ENCODE data around the gene OSBPL6. TPM values are rescaled to one million over a fixed set of nuclear protein-coding genes. Genes with fewer than 3 reads are reported as not detected.

OSBPL6 gene
- total and polyA plus RNA-seq, 10 of the 15 experiments (the other 5 are each of a cell fraction or from before 2014, with no cell fraction given): 0.01 to 0.08 (median 0.03) TPM; not detected in 5

DNA sequence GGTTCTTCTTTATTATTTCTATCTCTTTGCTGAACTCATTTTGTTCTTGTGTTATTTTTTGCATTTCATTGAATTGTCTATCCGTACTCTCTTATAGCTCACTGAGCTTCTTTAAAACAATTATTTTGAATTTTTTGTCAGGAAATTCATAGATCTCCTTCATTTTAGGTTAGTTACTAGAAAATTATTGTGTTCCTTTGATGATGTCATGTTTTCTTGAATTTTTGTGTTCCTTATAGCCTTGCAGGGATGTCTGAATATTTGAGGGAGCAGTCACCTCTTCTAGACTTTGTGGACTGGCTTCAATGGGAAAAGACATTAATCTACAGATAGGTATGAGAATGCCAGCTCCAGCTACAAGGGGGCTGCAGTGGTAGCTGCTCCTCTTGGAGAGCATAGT, 20.7 kb upstream of the OSBPL6 start (continued):
- TF ChIP-seq SPI1 (IDR thresholded peaks at IDR 0.05; ENCODE audit: borderline replicate concordance, insufficient read depth, low read depth, low read length): no peak
- TF ChIP-seq TAF1 (IDR thresholded peaks at IDR 0.05; ENCODE audit: borderline replicate concordance, low read depth, low read length): no peak
- TF ChIP-seq, protein P1, sequence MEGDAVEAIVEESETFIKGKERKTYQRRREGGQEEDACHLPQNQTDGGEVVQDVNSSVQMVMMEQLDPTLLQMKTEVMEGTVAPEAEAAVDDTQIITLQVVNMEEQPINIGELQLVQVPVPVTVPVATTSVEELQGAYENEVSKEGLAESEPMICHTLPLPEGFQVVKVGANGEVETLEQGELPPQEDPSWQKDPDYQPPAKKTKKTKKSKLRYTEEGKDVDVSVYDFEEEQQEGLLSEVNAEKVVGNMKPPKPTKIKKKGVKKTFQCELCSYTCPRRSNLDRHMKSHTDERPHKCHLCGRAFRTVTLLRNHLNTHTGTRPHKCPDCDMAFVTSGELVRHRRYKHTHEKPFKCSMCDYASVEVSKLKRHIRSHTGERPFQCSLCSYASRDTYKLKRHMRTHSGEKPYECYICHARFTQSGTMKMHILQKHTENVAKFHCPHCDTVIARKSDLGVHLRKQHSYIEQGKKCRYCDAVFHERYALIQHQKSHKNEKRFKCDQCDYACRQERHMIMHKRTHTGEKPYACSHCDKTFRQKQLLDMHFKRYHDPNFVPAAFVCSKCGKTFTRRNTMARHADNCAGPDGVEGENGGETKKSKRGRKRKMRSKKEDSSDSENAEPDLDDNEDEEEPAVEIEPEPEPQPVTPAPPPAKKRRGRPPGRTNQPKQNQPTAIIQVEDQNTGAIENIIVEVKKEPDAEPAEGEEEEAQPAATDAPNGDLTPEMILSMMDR (IDR thresholded peaks at IDR 0.05 in 2 of 3, conservative IDR thresholded peaks at IDR 0.05 in 1 of 3; ENCODE audit: control insufficient read depth in 2 of 3, extremely low read depth in 1 of 3, insufficient read depth in 1 of 3, low read depth in 3 of 3, low read length in 3 of 3): no peak
- TF ChIP-seq, protein P2, sequence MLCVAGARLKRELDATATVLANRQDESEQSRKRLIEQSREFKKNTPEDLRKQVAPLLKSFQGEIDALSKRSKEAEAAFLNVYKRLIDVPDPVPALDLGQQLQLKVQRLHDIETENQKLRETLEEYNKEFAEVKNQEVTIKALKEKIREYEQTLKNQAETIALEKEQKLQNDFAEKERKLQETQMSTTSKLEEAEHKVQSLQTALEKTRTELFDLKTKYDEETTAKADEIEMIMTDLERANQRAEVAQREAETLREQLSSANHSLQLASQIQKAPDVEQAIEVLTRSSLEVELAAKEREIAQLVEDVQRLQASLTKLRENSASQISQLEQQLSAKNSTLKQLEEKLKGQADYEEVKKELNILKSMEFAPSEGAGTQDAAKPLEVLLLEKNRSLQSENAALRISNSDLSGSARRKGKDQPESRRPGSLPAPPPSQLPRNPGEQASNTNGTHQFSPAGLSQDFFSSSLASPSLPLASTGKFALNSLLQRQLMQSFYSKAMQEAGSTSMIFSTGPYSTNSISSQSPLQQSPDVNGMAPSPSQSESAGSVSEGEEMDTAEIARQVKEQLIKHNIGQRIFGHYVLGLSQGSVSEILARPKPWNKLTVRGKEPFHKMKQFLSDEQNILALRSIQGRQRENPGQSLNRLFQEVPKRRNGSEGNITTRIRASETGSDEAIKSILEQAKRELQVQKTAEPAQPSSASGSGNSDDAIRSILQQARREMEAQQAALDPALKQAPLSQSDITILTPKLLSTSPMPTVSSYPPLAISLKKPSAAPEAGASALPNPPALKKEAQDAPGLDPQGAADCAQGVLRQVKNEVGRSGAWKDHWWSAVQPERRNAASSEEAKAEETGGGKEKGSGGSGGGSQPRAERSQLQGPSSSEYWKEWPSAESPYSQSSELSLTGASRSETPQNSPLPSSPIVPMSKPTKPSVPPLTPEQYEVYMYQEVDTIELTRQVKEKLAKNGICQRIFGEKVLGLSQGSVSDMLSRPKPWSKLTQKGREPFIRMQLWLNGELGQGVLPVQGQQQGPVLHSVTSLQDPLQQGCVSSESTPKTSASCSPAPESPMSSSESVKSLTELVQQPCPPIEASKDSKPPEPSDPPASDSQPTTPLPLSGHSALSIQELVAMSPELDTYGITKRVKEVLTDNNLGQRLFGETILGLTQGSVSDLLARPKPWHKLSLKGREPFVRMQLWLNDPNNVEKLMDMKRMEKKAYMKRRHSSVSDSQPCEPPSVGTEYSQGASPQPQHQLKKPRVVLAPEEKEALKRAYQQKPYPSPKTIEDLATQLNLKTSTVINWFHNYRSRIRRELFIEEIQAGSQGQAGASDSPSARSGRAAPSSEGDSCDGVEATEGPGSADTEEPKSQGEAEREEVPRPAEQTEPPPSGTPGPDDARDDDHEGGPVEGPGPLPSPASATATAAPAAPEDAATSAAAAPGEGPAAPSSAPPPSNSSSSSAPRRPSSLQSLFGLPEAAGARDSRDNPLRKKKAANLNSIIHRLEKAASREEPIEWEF (IDR thresholded peaks at IDR 0.05; ENCODE audit: insufficient replicate concordance, low read depth, low read length): no peak
- TF ChIP-seq MTA3 (IDR thresholded peaks at IDR 0.05; ENCODE audit: borderline replicate concordance, low read length): no peak
- TF ChIP-seq, protein P3, sequence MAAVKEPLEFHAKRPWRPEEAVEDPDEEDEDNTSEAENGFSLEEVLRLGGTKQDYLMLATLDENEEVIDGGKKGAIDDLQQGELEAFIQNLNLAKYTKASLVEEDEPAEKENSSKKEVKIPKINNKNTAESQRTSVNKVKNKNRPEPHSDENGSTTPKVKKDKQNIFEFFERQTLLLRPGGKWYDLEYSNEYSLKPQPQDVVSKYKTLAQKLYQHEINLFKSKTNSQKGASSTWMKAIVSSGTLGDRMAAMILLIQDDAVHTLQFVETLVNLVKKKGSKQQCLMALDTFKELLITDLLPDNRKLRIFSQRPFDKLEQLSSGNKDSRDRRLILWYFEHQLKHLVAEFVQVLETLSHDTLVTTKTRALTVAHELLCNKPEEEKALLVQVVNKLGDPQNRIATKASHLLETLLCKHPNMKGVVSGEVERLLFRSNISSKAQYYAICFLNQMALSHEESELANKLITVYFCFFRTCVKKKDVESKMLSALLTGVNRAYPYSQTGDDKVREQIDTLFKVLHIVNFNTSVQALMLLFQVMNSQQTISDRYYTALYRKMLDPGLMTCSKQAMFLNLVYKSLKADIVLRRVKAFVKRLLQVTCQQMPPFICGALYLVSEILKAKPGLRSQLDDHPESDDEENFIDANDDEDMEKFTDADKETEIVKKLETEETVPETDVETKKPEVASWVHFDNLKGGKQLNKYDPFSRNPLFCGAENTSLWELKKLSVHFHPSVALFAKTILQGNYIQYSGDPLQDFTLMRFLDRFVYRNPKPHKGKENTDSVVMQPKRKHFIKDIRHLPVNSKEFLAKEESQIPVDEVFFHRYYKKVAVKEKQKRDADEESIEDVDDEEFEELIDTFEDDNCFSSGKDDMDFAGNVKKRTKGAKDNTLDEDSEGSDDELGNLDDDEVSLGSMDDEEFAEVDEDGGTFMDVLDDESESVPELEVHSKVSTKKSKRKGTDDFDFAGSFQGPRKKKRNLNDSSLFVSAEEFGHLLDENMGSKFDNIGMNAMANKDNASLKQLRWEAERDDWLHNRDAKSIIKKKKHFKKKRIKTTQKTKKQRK (IDR thresholded peaks at IDR 0.05; ENCODE audit: low read depth, low read length): no peak
- no peak for TF ChIP-seq HCFC1 (IDR thresholded peaks at IDR 0.05; ENCODE audit: low read length)
- no peak for TF ChIP-seq HDAC2 (IDR thresholded peaks at IDR 0.05)
- TF ChIP-seq RB1 (IDR thresholded peaks at IDR 0.05; ENCODE audit: borderline replicate concordance): no peak
- no peak for TF ChIP-seq WRNIP1 (IDR thresholded peaks at IDR 0.05; ENCODE audit: borderline replicate concordance, low read depth, low read length)
- no peak for TF ChIP-seq SMAD5 (IDR thresholded peaks at IDR 0.05; ENCODE audit: low read depth)
- TF ChIP-seq KDM1A (IDR thresholded peaks at IDR 0.05; ENCODE audit: borderline replicate concordance): no peak
- TF ChIP-seq CBX3 (IDR thresholded peaks at IDR 0.05; ENCODE audit: borderline replicate concordance, low read depth): no peak
